Breast epithelium (tissue), 4 donors: ENCODE data around the gene SYT2. TPM values are rescaled to one million over a fixed set of nuclear protein-coding genes. Genes with fewer than 3 reads are reported as not detected.
"Not testable (repeated sequence)": the region's sequence is repeated elsewhere in the genome, so short reads cannot be mapped to it uniquely, and the experiment has no call there.

Source experiments
- DNase-seq, 2 donors: peaks; one replicate each; pipeline ENCODE4 v3.0.0-alpha.2; 2019; ENCODE audit warnings: low spot score in 2 of 2
- H3K27ac ChIP-seq, 2 donors: fragments of 200-600 bp; sonication (generic) in 1 of 2; one replicate each; pipeline ENCODE4 v1.5.1; 2016 to 2019; ENCODE audit warnings: mild to moderate bottlenecking in 1 of 2
- H3K27me3 ChIP-seq, 2 donors: fragments of 200-600 bp; sonication (generic) in 1 of 2; one replicate each; pipeline versions ENCODE4 v1.5.1 to v1.6.0; 2017 to 2019; ENCODE audit warnings: control low read depth in 1 of 2, mild to moderate bottlenecking in 1 of 2
- H3K36me3 ChIP-seq: fragments of 200-600 bp; one replicate; pipeline ENCODE4 v1.5.1; 2019
- H3K4me1 ChIP-seq, 2 donors: fragments of 200-600 bp; sonication (generic); one replicate each; pipeline ENCODE4 v1.5.1; 2016 to 2019; ENCODE audit warnings: control low read depth in 1 of 2
- H3K4me3 ChIP-seq, 3 donors: fragments of 200-600 bp; sonication (generic); 1 replicate in 2 of 3; 2 replicates in 1 of 3; pipeline ENCODE4 v1.5.1; 2016 to 2019; ENCODE audit warnings: mild to moderate bottlenecking in 3 of 3, moderate library complexity in 2 of 3
- H3K9me3 ChIP-seq, 2 donors: fragments of 200-600 bp; sonication (generic) in 1 of 2; one replicate each; pipeline ENCODE4 v1.5.1; 2016 to 2019; ENCODE audit warnings: control low read depth in 1 of 2
- POLR2A ChIP-seq: fragments of 450-650 bp; IDR thresholded peaks from one replicate; pipeline ENCODE4 v1.6.1; 2016; ENCODE audit warnings: antibody characterized with exemption, mild to moderate bottlenecking, moderate library complexity
- POLR2AphosphoS5 ChIP-seq, 3 donors: sonication (generic); formaldehyde crosslinking; IDR thresholded peaks; one replicate each; pipeline ENCODE4 v1.6.1; 2017; ENCODE audit warnings: antibody characterized with exemption in 3 of 3
- intact Hi-C: fragments of 100-400 bp; cut with DNase I; formaldehyde crosslinking; loops from one replicate; pipeline ENCODE4 v1.15.1; 2023; ENCODE audit warnings: low total_unique reads
- total RNA-seq, 3 donors: library from RNA; depleted of rRNA; stranded (reverse); fragments of >200 nt; gene quantifications; one replicate each; pipeline ENCODE4 v1.1.0, GENCODE V29; 2016
- TF ChIP-seq, protein P1 (sequence below), 3 donors: fragments of 450-650 bp; IDR thresholded peaks; one replicate each; pipeline ENCODE4 v1.5.1; 2016 to 2017; ENCODE audit warnings: antibody characterized with exemption in 3 of 3, mild to moderate bottlenecking in 3 of 3, moderate library complexity in 3 of 3

The SYT2 gene
- total RNA-seq, 3 donors from 2014 or later: under 0.01 to 0.15 (median under 0.01) TPM

DNA sequence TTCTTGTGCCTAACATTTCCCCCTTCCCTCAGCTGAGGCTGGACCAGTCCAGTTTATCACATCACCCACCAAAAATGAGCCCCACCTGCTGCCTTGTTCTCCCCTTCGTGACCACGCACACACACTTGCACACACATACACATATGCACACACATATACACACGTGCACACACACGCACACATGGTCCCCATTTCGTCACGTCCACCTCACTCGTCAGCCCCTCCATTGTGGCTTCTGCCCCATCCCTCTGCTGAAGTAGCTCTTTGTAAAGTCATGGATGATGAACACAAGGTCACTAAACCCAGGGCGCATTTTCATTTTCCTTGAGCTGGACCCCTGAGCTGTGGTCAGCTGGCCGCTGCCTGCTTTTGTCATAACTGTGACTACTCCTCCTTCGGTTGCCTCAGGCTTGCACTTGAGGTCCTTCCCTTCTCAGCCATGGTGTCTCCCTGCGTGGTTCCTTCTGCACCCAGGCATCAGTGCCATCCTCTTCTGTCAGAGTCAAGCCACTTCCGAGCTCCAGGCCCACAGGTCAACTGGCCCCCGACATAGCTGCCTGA, 93.8 kb downstream of the SYT2 start:
- Histone ChIP-seq H3K27ac (no peak overlapping the region), H3K9me3 (no peaks in the 10 kb centered on the region), H3K27me3 (no peaks in the 10 kb centered on the region), H3K4me1 (no peaks in the 10 kb centered on the region), H3K4me3 (no peak overlapping the region), H3K36me3 (no peaks in the 10 kb centered on the region)
- DNase-seq: no peak
- TF ChIP-seq, protein P1, sequence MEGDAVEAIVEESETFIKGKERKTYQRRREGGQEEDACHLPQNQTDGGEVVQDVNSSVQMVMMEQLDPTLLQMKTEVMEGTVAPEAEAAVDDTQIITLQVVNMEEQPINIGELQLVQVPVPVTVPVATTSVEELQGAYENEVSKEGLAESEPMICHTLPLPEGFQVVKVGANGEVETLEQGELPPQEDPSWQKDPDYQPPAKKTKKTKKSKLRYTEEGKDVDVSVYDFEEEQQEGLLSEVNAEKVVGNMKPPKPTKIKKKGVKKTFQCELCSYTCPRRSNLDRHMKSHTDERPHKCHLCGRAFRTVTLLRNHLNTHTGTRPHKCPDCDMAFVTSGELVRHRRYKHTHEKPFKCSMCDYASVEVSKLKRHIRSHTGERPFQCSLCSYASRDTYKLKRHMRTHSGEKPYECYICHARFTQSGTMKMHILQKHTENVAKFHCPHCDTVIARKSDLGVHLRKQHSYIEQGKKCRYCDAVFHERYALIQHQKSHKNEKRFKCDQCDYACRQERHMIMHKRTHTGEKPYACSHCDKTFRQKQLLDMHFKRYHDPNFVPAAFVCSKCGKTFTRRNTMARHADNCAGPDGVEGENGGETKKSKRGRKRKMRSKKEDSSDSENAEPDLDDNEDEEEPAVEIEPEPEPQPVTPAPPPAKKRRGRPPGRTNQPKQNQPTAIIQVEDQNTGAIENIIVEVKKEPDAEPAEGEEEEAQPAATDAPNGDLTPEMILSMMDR (IDR thresholded peaks at IDR 0.05): no peak
- no peak for TF ChIP-seq POLR2A
- no peak for TF ChIP-seq POLR2AphosphoS5 (IDR thresholded peaks at IDR 0.05)
- intact Hi-C loops: no loop called here

DNA sequence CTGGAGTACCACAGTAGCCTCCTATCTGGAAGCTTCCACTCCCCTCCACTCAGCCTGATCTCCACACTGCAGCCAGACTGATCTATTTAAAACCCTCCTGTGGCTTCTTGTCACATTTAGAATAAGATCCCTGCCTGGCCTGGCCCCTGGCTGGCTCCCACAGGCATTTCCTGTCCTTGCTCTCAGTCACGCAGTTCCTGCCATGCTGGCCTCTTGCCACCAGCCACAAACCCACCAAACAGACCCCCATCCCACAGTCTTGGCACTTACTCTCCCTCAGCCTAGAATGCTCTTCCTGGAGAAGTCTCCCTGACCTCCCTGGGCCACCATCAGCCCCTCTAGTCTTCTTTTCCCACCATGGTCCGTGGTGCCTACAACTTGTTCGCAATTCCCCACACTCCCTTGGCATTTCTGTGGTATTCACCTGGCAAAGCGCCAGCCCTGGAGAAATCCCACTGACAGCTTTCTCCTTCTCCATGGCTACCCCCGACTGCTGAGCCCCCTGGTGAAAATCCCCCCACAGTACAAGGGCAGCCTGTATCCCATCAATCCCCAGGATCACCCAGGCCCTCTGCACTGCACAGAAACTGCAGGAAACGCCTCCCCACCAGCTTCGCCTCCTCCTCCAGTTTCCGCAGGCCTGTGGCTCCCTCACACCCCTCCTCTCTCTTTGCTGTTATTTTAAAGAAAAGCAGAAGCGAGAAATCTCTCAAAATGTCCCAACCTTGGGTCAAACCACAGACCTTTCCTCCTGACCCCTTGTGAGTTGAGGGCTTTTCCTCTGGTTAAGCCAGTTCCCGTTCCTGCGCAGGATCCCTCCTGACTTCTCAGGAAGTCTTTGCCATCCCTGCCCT, 94.5 kb downstream of the SYT2 start:
- Histone ChIP-seq H3K9me3 (no peaks in the 10 kb centered on the region), H3K4me3 (no peak overlapping the region), H3K27me3 (no peaks in the 10 kb centered on the region), H3K36me3 (no peaks in the 10 kb centered on the region), H3K27ac (no peak overlapping the region), H3K4me1 (no peaks in the 10 kb centered on the region)
- TF ChIP-seq POLR2AphosphoS5 (IDR thresholded peaks at IDR 0.05) (no peak), POLR2A (no peak)
- TF ChIP-seq, protein P1 (IDR thresholded peaks at IDR 0.05): no peak
- intact Hi-C loops: no loop called here
- no peak for DNase-seq

DNA sequence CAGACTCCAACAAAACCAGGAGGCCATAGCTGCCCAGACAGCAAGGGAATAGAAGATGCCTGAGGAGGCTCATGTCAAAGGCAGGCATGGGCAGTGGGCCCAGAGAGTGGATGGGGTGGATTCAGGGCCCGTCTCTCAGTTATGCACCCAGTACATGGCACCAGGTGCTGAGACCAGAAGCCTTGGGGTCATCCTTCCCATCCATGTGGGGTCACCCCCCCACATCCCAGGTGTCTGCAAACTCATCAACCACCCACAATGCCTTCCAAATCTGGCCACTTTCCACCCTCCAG, 95.1 kb downstream of the SYT2 start:
- H3K4me3 ChIP-seq, H3K9me3 ChIP-seq, H3K4me1 ChIP-seq, H3K27ac ChIP-seq, H3K27me3 ChIP-seq, DNase-seq, H3K36me3 ChIP-seq, intact Hi-C loops: not testable (repeated sequence)

DNA sequence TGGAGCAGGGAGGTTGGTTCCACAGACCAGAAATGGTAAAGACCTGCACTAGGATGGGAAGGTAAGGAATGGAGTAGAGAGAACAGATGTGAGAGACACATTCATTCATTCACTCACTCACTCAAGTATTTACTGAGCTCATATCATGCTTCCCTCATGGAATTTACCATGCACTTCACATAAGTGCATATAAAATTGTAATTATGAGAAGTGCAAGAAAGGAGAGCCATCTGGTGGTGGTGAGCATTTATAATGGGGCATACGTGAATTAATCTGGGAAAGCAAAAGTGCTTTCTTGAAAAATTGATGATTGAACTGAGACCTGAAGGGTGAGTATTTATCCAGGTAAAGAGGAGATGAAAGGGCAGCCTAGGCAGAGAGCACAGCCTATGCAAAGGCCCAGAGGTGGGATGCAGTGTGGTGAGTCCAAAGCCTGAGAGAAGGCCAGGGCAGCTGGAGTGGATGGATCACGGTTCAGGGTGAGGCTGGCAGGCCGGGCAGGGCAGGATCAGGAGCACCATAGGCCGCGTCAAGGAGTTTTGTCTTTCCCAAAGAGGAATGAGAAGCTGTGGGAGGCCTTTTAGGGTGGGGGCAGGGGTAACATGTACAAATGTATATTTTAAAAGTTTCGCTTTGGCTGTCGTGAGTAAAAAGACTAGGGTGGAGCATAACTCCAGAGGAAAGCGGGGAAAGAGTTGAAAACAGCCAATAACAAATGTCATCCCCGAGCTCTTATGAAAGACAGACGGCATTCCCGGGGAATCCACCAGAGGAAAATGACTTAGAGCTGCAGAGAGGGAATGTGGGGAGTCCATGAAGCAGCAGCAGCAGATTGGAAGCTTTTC, 95.7 kb downstream of the SYT2 start:
- H3K27me3 ChIP-seq, H3K27ac ChIP-seq, intact Hi-C loops, H3K4me3 ChIP-seq, H3K4me1 ChIP-seq, DNase-seq, H3K36me3 ChIP-seq, H3K9me3 ChIP-seq: not testable (repeated sequence)

DNA sequence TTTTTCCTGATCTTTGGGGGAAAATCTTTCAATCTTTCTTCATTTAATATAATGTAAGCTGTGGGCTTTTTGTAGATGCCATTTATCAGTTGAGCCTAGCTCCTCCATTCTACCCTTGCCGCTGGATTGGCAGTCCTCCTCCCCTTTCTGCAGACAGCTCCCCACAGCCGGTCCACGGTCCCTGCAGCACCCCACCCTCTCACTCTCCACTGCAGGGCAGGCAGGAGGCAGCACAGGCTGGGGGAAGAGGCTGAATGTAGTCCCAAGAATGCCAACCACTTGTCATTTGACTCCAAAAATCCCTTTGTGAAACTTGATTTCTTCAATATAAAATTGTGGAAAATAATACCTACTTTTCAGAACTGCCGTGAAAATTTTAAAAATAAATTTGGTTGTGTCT, 96.7 kb downstream of the SYT2 start:
- no peak for DNase-seq
- H3K36me3 ChIP-seq: no peaks in the 10 kb centered on the region
- H3K9me3 ChIP-seq: no peaks in the 10 kb centered on the region
- TF ChIP-seq, protein P1 (IDR thresholded peaks at IDR 0.05): no peak
- no peak for TF ChIP-seq POLR2AphosphoS5 (IDR thresholded peaks at IDR 0.05)
- no peak for TF ChIP-seq POLR2A
- H3K27ac ChIP-seq: no peak overlapping the region
- H3K4me3 ChIP-seq: no peak overlapping the region
- H3K27me3 ChIP-seq: no peaks in the 10 kb centered on the region
- intact Hi-C loops: no loop called here
- no peaks in the 10 kb centered on the region for H3K4me1 ChIP-seq

DNA sequence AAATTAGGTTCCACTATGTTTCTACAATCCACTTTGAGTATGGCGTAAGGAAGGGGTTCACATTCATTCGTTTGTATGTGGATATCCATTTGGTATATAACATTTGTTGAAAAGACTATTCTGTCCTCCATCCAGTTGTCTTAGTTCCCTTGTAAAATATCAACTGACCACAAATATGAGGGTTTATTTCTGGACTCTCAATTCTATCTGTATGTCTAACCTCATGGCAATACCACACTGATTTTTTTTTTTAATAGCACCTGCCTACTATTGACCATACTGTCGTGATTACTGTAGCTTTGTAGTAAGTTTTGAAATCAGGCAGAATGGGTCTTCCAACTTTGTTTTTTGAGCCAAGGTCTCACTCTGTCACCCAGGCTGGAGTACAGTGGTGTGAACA, 98.2 kb downstream of the SYT2 start:
- H3K27me3 ChIP-seq, H3K36me3 ChIP-seq, H3K27ac ChIP-seq, H3K9me3 ChIP-seq, H3K4me3 ChIP-seq, intact Hi-C loops, H3K4me1 ChIP-seq, DNase-seq: not testable (repeated sequence)
